ENCODE data around the gene TNF.
A peak's percentile ranks its signal among the peaks of the same experiment; 100 is the strongest.

TNF gene

DNA sequence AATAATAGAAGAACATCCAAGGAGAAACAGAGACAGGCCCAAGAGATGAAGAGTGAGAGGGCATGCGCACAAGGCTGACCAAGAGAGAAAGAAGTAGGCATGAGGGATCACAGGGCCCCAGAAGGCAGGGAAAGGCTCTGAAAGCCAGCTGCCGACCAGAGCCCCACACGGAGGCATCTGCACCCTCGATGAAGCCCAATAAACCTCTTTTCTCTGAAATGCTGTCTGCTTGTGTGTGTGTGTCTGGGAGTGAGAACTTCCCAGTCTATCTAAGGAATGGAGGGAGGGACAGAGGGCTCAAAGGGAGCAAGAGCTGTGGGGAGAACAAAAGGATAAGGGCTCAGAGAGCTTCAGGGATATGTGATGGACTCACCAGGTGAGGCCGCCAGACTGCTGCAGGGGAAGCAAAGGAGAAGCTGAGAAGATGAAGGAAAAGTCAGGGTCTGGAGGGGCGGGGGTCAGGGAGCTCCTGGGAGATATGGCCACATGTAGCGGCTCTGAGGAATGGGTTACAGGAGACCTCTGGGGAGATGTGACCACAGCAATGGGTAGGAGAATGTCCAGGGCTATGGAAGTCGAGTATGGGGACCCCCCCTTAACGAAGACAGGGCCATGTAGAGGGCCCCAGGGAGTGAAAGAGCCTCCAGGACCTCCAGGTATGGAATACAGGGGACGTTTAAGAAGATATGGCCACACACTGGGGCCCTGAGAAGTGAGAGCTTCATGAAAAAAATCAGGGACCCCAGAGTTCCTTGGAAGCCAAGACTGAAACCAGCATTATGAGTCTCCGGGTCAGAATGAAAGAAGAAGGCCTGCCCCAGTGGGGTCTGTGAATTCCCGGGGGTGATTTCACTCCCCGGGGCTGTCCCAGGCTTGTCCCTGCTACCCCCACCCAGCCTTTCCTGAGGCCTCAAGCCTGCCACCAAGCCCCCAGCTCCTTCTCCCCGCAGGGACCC lies 981 bp upstream of the TNF start:
- Mint-ChIP-seq H3K27me3 (no peaks in the 10 kb centered on the region), H3K36me3 (ENCODE audit: low read depth) (peaks cover 54% of the 10 kb centered on the region), H3K4me3 (peak overlapping the region; percentile 98), H3K9me3 (no peaks in the 10 kb centered on the region), H3K27ac (peak overlapping the region; percentile 100), H3K4me1 (ENCODE audit: low read depth) (peaks cover 97% of the 10 kb centered on the region)

DNA sequence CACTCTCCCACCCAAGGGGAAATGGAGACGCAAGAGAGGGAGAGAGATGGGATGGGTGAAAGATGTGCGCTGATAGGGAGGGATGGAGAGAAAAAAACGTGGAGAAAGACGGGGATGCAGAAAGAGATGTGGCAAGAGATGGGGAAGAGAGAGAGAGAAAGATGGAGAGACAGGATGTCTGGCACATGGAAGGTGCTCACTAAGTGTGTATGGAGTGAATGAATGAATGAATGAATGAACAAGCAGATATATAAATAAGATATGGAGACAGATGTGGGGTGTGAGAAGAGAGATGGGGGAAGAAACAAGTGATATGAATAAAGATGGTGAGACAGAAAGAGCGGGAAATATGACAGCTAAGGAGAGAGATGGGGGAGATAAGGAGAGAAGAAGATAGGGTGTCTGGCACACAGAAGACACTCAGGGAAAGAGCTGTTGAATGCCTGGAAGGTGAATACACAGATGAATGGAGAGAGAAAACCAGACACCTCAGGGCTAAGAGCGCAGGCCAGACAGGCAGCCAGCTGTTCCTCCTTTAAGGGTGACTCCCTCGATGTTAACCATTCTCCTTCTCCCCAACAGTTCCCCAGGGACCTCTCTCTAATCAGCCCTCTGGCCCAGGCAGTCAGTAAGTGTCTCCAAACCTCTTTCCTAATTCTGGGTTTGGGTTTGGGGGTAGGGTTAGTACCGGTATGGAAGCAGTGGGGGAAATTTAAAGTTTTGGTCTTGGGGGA lies 754 bp downstream of the TNF start:
- peak overlapping the region; percentile 98 for H3K4me3 Mint-ChIP-seq
- H3K27ac Mint-ChIP-seq, result peak overlapping the region; percentile 100
- H3K27me3 Mint-ChIP-seq, result no peaks in the 10 kb centered on the region
- H3K4me1 Mint-ChIP-seq (ENCODE audit: low read depth), result peaks cover 92% of the 10 kb centered on the region
- no peaks in the 10 kb centered on the region for H3K9me3 Mint-ChIP-seq
- peaks cover 61% of the 10 kb centered on the region for H3K36me3 Mint-ChIP-seq (ENCODE audit: low read depth)

DNA sequence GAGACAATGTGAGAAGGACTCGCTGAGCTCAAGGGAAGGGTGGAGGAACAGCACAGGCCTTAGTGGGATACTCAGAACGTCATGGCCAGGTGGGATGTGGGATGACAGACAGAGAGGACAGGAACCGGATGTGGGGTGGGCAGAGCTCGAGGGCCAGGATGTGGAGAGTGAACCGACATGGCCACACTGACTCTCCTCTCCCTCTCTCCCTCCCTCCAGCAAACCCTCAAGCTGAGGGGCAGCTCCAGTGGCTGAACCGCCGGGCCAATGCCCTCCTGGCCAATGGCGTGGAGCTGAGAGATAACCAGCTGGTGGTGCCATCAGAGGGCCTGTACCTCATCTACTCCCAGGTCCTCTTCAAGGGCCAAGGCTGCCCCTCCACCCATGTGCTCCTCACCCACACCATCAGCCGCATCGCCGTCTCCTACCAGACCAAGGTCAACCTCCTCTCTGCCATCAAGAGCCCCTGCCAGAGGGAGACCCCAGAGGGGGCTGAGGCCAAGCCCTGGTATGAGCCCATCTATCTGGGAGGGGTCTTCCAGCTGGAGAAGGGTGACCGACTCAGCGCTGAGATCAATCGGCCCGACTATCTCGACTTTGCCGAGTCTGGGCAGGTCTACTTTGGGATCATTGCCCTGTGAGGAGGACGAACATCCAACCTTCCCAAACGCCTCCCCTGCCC lies 1.7 kb downstream of the TNF start:
- Mint-ChIP-seq H3K27ac (peak overlapping the region; percentile 100), H3K4me1 (ENCODE audit: low read depth) (peaks cover 88% of the 10 kb centered on the region), H3K9me3 (no peaks in the 10 kb centered on the region), H3K4me3 (peak overlapping the region; percentile 98), H3K27me3 (no peaks in the 10 kb centered on the region), H3K36me3 (ENCODE audit: low read depth) (peaks cover 64% of the 10 kb centered on the region)

DNA sequence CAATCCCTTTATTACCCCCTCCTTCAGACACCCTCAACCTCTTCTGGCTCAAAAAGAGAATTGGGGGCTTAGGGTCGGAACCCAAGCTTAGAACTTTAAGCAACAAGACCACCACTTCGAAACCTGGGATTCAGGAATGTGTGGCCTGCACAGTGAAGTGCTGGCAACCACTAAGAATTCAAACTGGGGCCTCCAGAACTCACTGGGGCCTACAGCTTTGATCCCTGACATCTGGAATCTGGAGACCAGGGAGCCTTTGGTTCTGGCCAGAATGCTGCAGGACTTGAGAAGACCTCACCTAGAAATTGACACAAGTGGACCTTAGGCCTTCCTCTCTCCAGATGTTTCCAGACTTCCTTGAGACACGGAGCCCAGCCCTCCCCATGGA lies 2.2 kb downstream of the TNF start:
- H3K4me3 Mint-ChIP-seq, result peak overlapping the region; percentile 98
- no peaks in the 10 kb centered on the region for H3K27me3 Mint-ChIP-seq
- peak overlapping the region; percentile 100 for H3K27ac Mint-ChIP-seq
- H3K9me3 Mint-ChIP-seq, result no peaks in the 10 kb centered on the region
- H3K36me3 Mint-ChIP-seq (ENCODE audit: low read depth), result peaks cover 60% of the 10 kb centered on the region
- H3K4me1 Mint-ChIP-seq (ENCODE audit: low read depth), result peaks cover 88% of the 10 kb centered on the region

DNA sequence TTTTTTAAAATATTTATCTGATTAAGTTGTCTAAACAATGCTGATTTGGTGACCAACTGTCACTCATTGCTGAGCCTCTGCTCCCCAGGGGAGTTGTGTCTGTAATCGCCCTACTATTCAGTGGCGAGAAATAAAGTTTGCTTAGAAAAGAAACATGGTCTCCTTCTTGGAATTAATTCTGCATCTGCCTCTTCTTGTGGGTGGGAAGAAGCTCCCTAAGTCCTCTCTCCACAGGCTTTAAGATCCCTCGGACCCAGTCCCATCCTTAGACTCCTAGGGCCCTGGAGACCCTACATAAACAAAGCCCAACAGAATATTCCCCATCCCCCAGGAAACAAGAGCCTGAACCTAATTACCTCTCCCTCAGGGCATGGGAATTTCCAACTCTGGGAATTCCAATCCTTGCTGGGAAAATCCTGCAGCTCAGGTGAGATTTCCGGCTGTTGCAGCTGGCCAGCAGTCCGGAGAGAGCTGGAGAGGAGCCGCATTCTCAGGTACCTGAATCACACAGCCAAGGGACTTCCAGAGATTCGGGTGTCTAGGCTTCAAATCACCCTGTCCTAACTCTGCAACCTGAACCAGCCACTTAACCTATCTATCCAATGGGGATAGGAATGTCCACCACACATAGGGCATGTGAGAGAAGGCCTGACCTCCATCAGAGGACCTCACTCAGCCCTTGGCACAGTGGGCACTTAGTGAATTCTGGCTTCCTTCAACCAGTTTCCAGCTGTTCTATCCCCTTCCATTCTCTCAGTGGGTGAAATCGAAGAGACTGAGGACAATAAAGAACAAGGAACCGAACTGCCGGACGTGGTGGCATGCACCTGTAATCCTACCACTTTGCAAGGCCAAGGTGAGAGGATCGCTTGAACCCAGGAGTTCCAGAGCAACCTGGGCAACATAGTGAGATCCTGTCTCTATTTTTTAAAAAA lies 3.1 kb downstream of the TNF start:
- Mint-ChIP-seq H3K4me1 (ENCODE audit: low read depth) (peaks cover 86% of the 10 kb centered on the region), H3K27me3 (no peaks in the 10 kb centered on the region), H3K27ac (peak overlapping the region; percentile 97), H3K4me3 (peak overlapping the region; percentile 98), H3K9me3 (no peaks in the 10 kb centered on the region), H3K36me3 (ENCODE audit: low read depth) (peaks cover 54% of the 10 kb centered on the region)

DNA sequence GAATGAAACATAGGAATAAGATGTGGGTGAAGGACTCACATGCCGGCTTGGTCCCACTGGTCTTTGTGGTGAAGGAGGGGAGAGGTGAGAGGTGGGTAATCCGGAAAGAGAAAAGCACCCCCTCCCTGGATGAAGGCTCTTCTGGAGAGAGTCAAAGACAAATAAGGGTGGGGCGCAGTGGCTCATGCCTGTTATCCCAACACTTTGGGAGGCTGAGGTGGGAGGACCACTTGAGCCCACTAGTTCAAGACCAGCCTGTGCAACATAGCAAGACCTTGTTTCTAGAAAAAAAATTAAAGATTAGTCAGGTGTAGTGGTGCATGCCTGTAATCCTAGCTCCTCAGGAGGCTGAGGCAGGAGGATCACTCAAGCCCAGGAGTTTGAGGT lies 3.7 kb downstream of the TNF start:
- Mint-ChIP-seq H3K27me3 (no peaks in the 10 kb centered on the region), H3K9me3 (no peaks in the 10 kb centered on the region), H3K4me3 (peak overlapping the region; percentile 98), H3K4me1 (ENCODE audit: low read depth) (peaks cover 85% of the 10 kb centered on the region), H3K27ac (peak overlapping the region; percentile 97), H3K36me3 (ENCODE audit: low read depth) (peaks cover 47% of the 10 kb centered on the region)

DNA sequence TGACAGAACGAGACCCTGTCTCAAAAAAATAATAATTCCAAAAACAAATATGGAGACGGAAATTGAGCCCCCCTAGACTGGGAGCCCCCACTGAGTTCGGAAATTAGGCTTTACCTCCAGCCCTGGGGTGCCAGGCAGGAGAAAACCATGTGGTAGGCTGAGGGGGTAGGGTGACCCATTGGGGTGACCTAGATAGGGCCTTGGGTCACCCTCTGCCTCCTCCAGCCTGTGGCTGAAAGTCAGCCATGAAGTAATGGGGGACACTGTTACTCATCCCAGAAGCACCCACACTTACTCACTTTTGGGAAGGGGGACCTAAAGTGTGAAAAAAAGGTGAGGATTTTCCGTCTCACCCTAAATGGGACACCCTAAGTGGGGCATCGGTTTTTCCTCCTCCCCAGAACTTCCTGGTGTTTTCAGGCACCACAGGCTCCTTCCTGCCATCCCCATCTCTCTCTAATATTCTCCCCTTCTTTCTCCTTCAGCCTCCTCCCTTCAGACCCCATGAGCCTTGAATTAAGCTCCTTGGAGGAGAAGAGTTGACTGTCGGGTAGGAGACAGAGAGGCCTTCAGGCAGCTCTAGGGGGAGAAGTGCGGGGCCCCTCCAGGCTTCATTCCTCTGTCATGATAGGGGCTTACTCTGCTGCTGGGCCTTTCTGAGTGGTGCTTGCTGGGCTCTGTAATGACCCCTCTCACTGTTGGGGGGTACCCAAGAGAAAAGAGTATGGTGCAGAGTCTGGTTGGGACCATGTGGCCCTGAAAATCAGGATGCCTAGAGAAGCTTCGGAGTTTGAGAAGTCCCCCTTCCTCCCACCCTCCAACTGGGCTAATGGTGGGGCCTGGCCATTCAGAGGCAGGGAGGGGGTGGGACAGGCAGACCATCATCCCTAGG lies 4.4 kb downstream of the TNF start:
- H3K4me1 Mint-ChIP-seq (ENCODE audit: low read depth), result peaks cover 84% of the 10 kb centered on the region

DNA sequence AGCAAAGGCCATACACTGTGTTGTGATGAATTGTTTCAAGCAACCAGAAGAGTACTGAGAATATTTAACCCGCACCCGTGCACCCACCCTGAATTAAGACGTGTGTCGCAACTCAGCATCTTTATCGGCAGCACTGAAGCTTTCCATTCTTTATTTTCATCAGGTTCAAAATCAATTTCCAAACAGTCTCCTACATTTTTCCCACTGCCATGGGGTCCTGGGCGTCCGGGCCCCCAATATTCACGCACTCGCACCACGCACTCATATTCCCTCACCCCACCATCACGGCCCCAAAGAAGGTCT lies 5.0 kb downstream of the TNF start:
- H3K36me3 Mint-ChIP-seq (ENCODE audit: low read depth), result peaks cover 43% of the 10 kb centered on the region
- H3K4me1 Mint-ChIP-seq (ENCODE audit: low read depth), result peaks cover 84% of the 10 kb centered on the region
- H3K27ac Mint-ChIP-seq, result peak overlapping the region; percentile 97
- H3K27me3 Mint-ChIP-seq, result no peaks in the 10 kb centered on the region
- H3K9me3 Mint-ChIP-seq, result no peaks in the 10 kb centered on the region
- peak overlapping the region; percentile 98 for H3K4me3 Mint-ChIP-seq

More for the DNA sequence above, 4.4 kb downstream of the TNF start:
- Mint-ChIP-seq H3K4me3 (peak overlapping the region; percentile 98), H3K36me3 (ENCODE audit: low read depth) (peaks cover 45% of the 10 kb centered on the region), H3K9me3 (no peaks in the 10 kb centered on the region), H3K27ac (peak overlapping the region; percentile 97), H3K27me3 (no peaks in the 10 kb centered on the region)

DNA sequence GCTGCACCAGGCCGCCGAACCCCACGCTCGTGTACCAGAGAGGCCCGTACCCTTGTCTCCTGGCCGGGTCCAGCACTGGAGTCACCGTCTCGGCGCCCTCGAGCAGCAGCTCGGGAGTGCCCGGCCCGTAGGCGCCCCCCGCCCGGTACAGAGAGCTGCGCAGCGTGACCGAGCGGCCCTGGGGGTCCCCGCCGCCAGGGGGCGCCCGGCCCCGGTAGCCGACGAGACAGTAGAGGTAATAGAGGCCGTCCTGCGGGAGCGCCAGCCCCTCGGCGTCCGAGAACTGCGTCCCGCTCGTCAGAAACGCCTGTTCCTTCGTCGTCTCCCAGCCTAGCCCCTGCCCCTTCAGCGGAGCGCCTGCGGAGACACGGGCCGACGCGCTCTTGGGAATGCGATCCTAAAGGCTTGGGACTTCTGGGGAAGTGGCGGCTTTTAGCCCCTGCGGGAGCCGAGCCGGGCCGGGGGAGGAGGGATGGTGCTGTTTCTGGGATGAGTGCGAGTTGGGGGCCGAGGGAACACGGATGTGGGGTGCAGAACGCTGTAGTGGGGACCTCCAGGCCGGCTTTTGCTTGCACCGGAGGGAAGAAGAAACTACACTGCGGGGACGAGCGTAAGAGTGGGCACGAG lies 5.6 kb downstream of the TNF start:
- Mint-ChIP-seq H3K4me3 (peak overlapping the region; percentile 98), H3K27me3 (no peaks in the 10 kb centered on the region), H3K27ac (peak overlapping the region; percentile 97), H3K4me1 (ENCODE audit: low read depth) (peaks cover 84% of the 10 kb centered on the region), H3K36me3 (ENCODE audit: low read depth) (peaks cover 38% of the 10 kb centered on the region), H3K9me3 (no peaks in the 10 kb centered on the region)

DNA sequence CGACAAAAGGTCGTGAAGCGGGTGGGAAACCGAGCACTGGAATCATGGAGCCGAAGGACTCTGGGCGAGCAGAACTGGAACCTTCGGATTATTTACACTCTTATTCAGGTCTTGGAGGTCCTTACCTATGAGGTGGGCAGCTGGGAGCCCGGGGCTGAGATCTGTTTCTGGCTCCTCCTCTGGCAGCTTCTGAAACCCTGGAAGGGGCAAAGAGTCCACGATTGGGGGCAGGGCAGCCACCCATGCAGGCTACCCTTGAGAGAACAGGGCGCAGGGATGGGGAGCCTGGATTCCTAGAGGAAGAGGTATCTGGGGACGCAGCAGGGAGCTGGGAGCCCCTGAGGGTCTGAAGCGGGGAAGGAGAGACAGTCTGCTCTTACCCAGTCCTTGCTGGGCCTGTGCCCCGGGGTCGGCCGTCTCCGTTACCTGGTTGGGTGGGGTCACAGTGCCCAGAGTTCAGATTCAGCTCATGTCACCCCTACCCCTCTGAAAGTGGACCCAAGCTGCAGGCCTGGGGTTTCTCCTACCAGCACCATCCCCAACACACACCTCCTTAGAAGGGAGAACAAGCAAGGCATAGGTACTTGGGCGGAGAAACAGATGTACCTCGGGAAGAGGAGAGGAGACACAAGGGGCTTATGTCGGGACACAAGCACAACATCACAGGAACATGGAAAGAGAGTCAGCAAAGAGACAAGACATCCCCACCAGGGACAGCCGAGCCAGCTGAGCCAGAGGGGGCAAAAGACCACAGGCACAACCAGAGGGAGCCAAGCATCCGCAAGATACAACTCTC lies 6.3 kb downstream of the TNF start:
- Mint-ChIP-seq H3K36me3 (ENCODE audit: low read depth) (peaks cover 31% of the 10 kb centered on the region), H3K27me3 (no peaks in the 10 kb centered on the region), H3K4me1 (ENCODE audit: low read depth) (peaks cover 84% of the 10 kb centered on the region), H3K9me3 (no peaks in the 10 kb centered on the region), H3K27ac (peak overlapping the region; percentile 93), H3K4me3 (peak overlapping the region; percentile 98)

DNA sequence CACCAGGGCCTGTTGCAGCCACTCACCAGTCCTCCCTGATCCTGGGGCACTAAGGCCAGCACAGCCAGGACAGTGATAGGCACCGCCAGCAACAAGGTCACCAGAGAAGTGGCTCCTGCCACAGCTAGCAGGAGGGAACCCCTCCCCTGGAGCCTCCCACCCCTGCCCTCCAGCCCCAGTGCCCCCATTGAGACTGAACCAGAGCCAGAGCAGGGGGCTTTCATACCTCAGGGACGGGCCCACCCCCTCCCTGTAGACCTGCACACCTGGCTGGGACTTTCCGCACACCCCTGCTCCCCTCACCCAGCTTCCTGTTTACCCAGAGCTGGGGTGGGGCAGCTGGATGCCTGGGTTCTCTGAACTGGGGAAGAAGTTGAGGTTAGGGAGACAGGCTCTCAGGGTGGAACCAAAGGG lies 6.9 kb downstream of the TNF start, which contains the start of gene LTB:
Gene LTB (minus strand): TSS at position 195 of the 414 bp plus-strand sequence. CDS start 7 bp downstream, at position 188.
- Mint-ChIP-seq H3K36me3 (ENCODE audit: low read depth) (peaks cover 25% of the 10 kb centered on the region), H3K4me1 (ENCODE audit: low read depth) (peaks cover 84% of the 10 kb centered on the region), H3K4me3 (peak within 1 kb of the TSS; percentile 98), H3K27ac (peak within 1 kb of the TSS; percentile 93), H3K27me3 (no peaks in the 10 kb centered on the region), H3K9me3 (no peaks in the 10 kb centered on the region)

DNA sequence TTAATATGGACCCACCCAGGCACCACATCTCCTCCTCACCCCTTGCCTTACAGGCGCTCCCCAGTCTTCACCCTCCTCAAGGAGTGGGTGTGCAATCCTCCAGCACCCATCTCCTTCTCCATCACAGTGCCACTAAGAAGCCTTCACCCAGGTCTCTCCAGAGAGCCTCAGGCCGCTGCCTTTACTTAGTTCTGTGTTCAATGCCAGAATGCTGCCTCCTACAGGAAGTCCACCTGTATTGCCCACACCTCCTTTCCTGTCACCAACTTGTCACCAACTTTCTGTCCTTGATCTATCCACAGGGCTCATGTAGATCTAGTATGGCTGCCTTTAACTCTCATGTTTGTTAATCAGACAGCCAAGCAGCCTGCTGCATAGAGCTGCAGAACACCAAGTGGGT lies 10.1 kb downstream of the TNF start:
- peak overlapping the region; percentile 93 for H3K27ac Mint-ChIP-seq
- H3K36me3 Mint-ChIP-seq (ENCODE audit: low read depth), result peaks cover 13% of the 10 kb centered on the region
- peaks cover 78% of the 10 kb centered on the region for H3K4me1 Mint-ChIP-seq (ENCODE audit: low read depth)
- no peaks in the 10 kb centered on the region for H3K9me3 Mint-ChIP-seq
- H3K27me3 Mint-ChIP-seq, result no peaks in the 10 kb centered on the region
- peak overlapping the region; percentile 78 for H3K4me3 Mint-ChIP-seq

All from stimulated activated naive CD8-positive, alpha-beta T cell treated with anti-CD3 and anti-CD28 coated beads, Interleukin-15, Interleukin-2, amounts not matched to agents 100 ng/mL and 50 ng/mL, for 24 hours (primary cell).